Stomach smooth muscle (tissue), 2 donors: ENCODE results near the gene ATP11C.

Experiments
- H3K27ac ChIP-seq: one replicate; pipeline ENCODE4 v1.7.0; 2013; ENCODE audit warnings: mild to moderate bottlenecking, low read length, inconsistent platforms
- H3K27me3 ChIP-seq, 2 donors: one replicate each; pipeline ENCODE4 v1.7.0; 2013; ENCODE audit warnings: low read length in 2 of 2; ENCODE audit not compliant: insufficient read depth in 2 of 2, control insufficient read depth in 1 of 2
- H3K36me3 ChIP-seq, 2 donors: one replicate each; pipeline ENCODE4 v1.7.0; 2013; ENCODE audit warnings: low read length in 2 of 2; ENCODE audit not compliant: control insufficient read depth in 2 of 2, insufficient read depth in 2 of 2
- H3K4me1 ChIP-seq: one replicate; pipeline ENCODE4 v1.7.0; 2013; ENCODE audit warnings: low read length; ENCODE audit not compliant: control insufficient read depth, insufficient read depth
- H3K4me3 ChIP-seq, 2 donors: one replicate each; pipeline ENCODE4 v1.7.0; 2013; ENCODE audit warnings: low read length in 2 of 2
- H3K9ac ChIP-seq, 2 donors: one replicate each; pipeline ENCODE4 v1.7.0; 2013; ENCODE audit warnings: low read length in 2 of 2, mild to moderate bottlenecking in 1 of 2
- H3K9me3 ChIP-seq, 2 donors: one replicate each; pipeline ENCODE4 v1.7.0; 2013; ENCODE audit warnings: low read length in 2 of 2; ENCODE audit not compliant: control insufficient read depth in 2 of 2
- donor health status: healthy.
- donor health status: Pancreatic carcinoma.

Gene ATP11C

GRCh38 chrX:139898334-139898733 lies 34.5 kb downstream of the ATP11C start:
- H3K9ac ChIP-seq = no peak overlapping the region
- no peak overlapping the region for H3K27ac ChIP-seq

DNA sequence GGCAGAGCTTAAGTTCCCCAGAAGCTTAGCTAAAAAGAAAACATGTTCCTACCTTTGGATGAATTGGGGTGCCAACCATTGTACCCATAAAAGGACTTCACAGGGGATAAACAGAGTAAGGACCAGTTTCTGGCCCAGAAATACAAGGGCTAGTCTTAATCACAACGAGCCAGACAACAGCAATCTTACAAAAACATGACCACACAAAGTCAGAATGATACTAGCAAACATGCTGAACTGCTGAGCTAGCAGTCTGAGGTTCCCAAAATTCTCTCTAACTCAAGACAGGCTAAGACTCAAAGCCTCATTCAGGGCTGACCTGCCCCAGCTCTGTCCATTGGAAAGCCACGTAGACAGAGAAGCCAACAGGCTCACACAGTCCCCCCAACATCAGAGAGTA lies 40.3 kb downstream of the ATP11C start:
- no peak overlapping the region for H3K9ac ChIP-seq
- no peaks in the 10 kb centered on the region for H3K4me1 ChIP-seq
- no peaks in the 10 kb centered on the region for H3K36me3 ChIP-seq
- H3K27ac ChIP-seq = no peak overlapping the region
- H3K4me3 ChIP-seq = no peak overlapping the region
- H3K27me3 ChIP-seq = no peaks in the 10 kb centered on the region
- H3K9me3 ChIP-seq = no peaks in the 10 kb centered on the region

More at GRCh38 chrX:139898334-139898733, 34.5 kb downstream of the ATP11C start:
- Histone ChIP-seq H3K4me1 (no peaks in the 10 kb centered on the region), H3K4me3 (no peak overlapping the region), H3K36me3 (no peaks in the 10 kb centered on the region), H3K27me3 (no peaks in the 10 kb centered on the region), H3K9me3 (no peaks in the 10 kb centered on the region)

GRCh38 chrX:139890991-139891700 lies 41.7 kb downstream of the ATP11C start:
- Histone ChIP-seq H3K36me3 (no peaks in the 10 kb centered on the region), H3K27me3 (no peaks in the 10 kb centered on the region), H3K4me1 (no peaks in the 10 kb centered on the region), H3K9ac (no peak overlapping the region), H3K9me3 (no peaks in the 10 kb centered on the region), H3K27ac (no peak overlapping the region), H3K4me3 (no peak overlapping the region)

DNA sequence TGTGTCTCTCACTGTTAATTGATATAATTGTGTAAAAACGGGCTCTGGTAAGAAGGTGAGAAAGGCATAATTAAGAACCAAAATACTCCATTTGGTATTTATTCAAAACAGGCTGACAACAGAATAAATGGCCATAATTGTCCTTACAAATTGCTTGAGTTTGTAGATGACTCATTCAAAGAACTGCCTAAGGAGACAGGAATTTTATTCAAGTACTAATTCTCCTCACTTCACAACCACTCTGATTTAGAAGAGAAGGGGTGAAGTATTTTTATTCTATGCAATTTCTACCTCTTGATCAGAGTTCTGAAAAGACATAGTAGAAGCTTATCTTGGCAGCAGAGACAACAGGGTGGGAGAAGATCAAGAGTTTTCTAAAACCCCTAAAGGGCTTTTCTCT lies 43.1 kb downstream of the ATP11C start:
- no peaks in the 10 kb centered on the region for H3K36me3 ChIP-seq
- H3K9me3 ChIP-seq = no peaks in the 10 kb centered on the region
- H3K4me1 ChIP-seq = no peaks in the 10 kb centered on the region
- no peak overlapping the region for H3K9ac ChIP-seq
- no peak overlapping the region for H3K4me3 ChIP-seq
- H3K27ac ChIP-seq = no peak overlapping the region
- H3K27me3 ChIP-seq = no peaks in the 10 kb centered on the region

GRCh38 chrX:139883984-139884383 lies 48.9 kb downstream of the ATP11C start:
- no peak overlapping the region for H3K27ac ChIP-seq
- no peaks in the 10 kb centered on the region for H3K27me3 ChIP-seq
- H3K4me1 ChIP-seq = no peaks in the 10 kb centered on the region
- H3K9me3 ChIP-seq = no peaks in the 10 kb centered on the region
- H3K36me3 ChIP-seq = no peaks in the 10 kb centered on the region
- H3K9ac ChIP-seq = no peak overlapping the region
- no peak overlapping the region for H3K4me3 ChIP-seq

GRCh38 chrX:139882299-139882698 lies 50.6 kb downstream of the ATP11C start:
- no peaks in the 10 kb centered on the region for H3K27me3 ChIP-seq
- no peaks in the 10 kb centered on the region for H3K4me1 ChIP-seq
- no peak overlapping the region for H3K27ac ChIP-seq
- H3K4me3 ChIP-seq = no peak overlapping the region
- H3K9me3 ChIP-seq = no peaks in the 10 kb centered on the region
- no peaks in the 10 kb centered on the region for H3K36me3 ChIP-seq
- H3K9ac ChIP-seq = no peak overlapping the region

- Histone ChIP-seq H3K36me3 (no peaks in the 10 kb centered on the region), H3K9ac (no peak overlapping the region), H3K9me3 (no peaks in the 10 kb centered on the region)
Measured at GRCh38 chrX:139881572-139881971, 51.3 kb downstream of the ATP11C start.

GRCh38 chrX:139881130-139881529 lies 51.7 kb downstream of the ATP11C start:
- Histone ChIP-seq H3K27ac (no peak overlapping the region), H3K4me1 (no peaks in the 10 kb centered on the region), H3K27me3 (no peaks in the 10 kb centered on the region)

More at GRCh38 chrX:139881572-139881971, 51.3 kb downstream of the ATP11C start:
- no peak overlapping the region for H3K27ac ChIP-seq
- H3K4me3 ChIP-seq = no peak overlapping the region
- no peaks in the 10 kb centered on the region for H3K4me1 ChIP-seq
- no peaks in the 10 kb centered on the region for H3K27me3 ChIP-seq

GRCh38 chrX:139877710-139878414 lies 55.0 kb downstream of the ATP11C start:
- Histone ChIP-seq H3K36me3 (no peaks in the 10 kb centered on the region), H3K27ac (no peak overlapping the region), H3K4me3 (no peak overlapping the region), H3K4me1 (no peaks in the 10 kb centered on the region), H3K9ac (no peak overlapping the region), H3K27me3 (peaks cover 0 to 3% of the 10 kb centered on the region in 2 donors), H3K9me3 (no peaks in the 10 kb centered on the region)

More at GRCh38 chrX:139881130-139881529, 51.7 kb downstream of the ATP11C start:
- H3K9me3 ChIP-seq = no peaks in the 10 kb centered on the region
- no peak overlapping the region for H3K9ac ChIP-seq
- no peak overlapping the region for H3K4me3 ChIP-seq
- no peaks in the 10 kb centered on the region for H3K36me3 ChIP-seq

- no peak overlapping the region for H3K9ac ChIP-seq
- H3K4me3 ChIP-seq = no peak overlapping the region
- H3K27me3 ChIP-seq = peaks cover 0 to 3% of the 10 kb centered on the region in 2 donors
- no peaks in the 10 kb centered on the region for H3K36me3 ChIP-seq
- no peaks in the 10 kb centered on the region for H3K9me3 ChIP-seq
- H3K4me1 ChIP-seq = no peaks in the 10 kb centered on the region
- no peak overlapping the region for H3K27ac ChIP-seq
Measured at GRCh38 chrX:139875841-139876240, 57.0 kb downstream of the ATP11C start.

DNA sequence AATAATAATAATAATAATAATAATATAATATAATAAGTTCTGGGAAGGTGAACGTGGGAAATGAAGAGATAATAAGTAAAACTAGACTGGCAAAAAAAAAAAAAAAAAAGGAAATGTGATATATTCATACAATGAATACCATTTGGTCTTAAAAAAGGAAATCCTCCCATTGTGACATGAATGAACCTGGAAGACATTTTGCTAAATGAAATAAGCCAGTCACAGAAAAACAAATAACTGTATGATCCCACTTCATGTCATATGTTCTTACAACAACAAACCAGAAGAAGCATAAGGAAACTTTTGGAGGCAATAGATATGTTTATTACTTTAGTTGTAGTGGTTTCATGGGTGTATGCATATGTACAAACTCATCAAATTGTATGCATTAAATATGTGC lies 63.1 kb downstream of the ATP11C start:
- Histone ChIP-seq H3K27ac (no peak overlapping the region), H3K4me3 (no peak overlapping the region), H3K27me3 (peaks cover 0 to 3% of the 10 kb centered on the region in 2 donors), H3K4me1 (no peaks in the 10 kb centered on the region), H3K9ac (no peak overlapping the region), H3K9me3 (no peaks in the 10 kb centered on the region), H3K36me3 (no peaks in the 10 kb centered on the region)
